GM06990 (cell line): ENCODE results near the gene FBLL1.

Source experiments
- DNase-seq: peaks from one replicate; pipeline ENCODE4 v3.0.0-alpha.2; 2011; ENCODE audit not compliant: insufficient read length; ENCODE audit errors: extremely low read depth
- H3K27me3 ChIP-seq: replicated peaks from 2 replicates; pipeline ENCODE4 v1.6.0; 2011; ENCODE audit warnings: low read length; ENCODE audit not compliant: control insufficient read depth, insufficient read depth
- H3K36me3 ChIP-seq: 2 replicates; pipeline ENCODE4 v1.5.1; 2011; ENCODE audit warnings: low read length; ENCODE audit not compliant: control insufficient read depth, insufficient read depth
- H3K4me3 ChIP-seq: replicated peaks from 2 replicates; pipeline ENCODE4 v1.5.1; 2011; ENCODE audit warnings: low read depth, mild to moderate bottlenecking, control low read depth, low read length
- CTCF ChIP-seq: IDR thresholded peaks from 2 replicates; pipeline ENCODE4 v1.5.1; 2011; ENCODE audit warnings: low read length, control low read depth, mild to moderate bottlenecking, inconsistent platforms; ENCODE audit not compliant: insufficient read depth, poor library complexity, severe bottlenecking

Gene FBLL1

GRCh38 chr5:168575391-168576372, 46.6 kb downstream of the FBLL1 start:
- DNase-seq = no peak
- no peak overlapping the region for H3K4me3 ChIP-seq
- no peaks in the 10 kb centered on the region for H3K27me3 ChIP-seq
- TF ChIP-seq CTCF = no peak
- H3K36me3 ChIP-seq = no peaks in the 10 kb centered on the region

GRCh38 chr5:168578006-168578405, 48.9 kb downstream of the FBLL1 start:
- TF ChIP-seq CTCF = no peak
- no peaks in the 10 kb centered on the region for H3K36me3 ChIP-seq
- no peak for DNase-seq

DNA sequence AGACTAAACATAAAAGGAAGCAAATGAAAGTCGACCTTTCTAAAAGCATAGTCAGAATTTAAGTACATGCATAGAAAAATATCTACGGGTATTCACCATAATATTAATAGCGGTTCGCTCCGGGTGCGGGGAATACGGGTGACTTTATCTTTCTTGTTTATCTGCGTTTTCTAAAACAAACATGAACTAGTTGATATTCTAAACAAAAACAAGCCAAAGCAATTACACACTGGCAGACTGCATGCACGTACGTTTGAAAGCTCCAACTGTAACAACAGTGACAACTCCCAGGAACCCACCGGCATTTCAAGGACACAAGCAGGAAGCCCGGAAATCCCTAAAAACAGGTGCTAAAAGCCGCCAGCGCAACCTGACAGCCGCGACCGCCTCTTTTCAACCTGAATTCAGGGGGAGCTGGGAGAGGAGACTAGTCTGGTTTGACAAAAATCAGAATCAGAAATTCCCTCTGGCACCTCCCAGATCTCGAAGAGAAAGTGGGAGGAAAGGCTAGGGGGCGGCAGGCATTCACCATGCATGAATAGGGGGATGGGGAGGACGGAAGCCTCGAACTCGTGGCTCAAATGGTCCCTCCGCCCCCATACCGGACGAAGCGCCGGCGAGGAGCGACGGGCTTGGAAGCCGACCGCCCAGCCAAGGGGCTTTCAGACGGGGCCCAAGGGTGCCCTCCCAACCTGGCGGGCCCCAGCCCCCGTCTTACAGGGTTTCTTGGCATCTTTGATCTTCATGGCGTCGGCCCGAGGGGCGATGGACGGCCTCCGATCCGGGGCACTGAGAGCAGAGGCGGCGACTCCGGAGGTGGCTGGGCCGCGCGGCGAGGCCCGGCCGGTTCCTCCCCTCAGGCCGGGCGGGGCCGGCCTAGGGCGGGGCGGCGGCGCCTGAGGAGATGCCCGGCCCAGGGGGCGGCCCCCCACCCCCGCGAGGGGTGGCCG, 49.7 kb downstream of the FBLL1 start, which contains the start of gene PANK3:
PANK3 (minus strand) TSS at position 831 of the 950 bp plus-strand sequence; CDS start at position 746, 85 bp downstream.
- no peak for DNase-seq
- H3K4me3 ChIP-seq = peak within 1 kb of the TSS; percentile 76
- TF ChIP-seq CTCF = no peak
- no peaks in the 10 kb centered on the region for H3K27me3 ChIP-seq
- H3K36me3 ChIP-seq = no peaks in the 10 kb centered on the region

More at GRCh38 chr5:168578006-168578405, 48.9 kb downstream of the FBLL1 start:
- peak overlapping the region; percentile 76 for H3K4me3 ChIP-seq
- no peaks in the 10 kb centered on the region for H3K27me3 ChIP-seq

DNA sequence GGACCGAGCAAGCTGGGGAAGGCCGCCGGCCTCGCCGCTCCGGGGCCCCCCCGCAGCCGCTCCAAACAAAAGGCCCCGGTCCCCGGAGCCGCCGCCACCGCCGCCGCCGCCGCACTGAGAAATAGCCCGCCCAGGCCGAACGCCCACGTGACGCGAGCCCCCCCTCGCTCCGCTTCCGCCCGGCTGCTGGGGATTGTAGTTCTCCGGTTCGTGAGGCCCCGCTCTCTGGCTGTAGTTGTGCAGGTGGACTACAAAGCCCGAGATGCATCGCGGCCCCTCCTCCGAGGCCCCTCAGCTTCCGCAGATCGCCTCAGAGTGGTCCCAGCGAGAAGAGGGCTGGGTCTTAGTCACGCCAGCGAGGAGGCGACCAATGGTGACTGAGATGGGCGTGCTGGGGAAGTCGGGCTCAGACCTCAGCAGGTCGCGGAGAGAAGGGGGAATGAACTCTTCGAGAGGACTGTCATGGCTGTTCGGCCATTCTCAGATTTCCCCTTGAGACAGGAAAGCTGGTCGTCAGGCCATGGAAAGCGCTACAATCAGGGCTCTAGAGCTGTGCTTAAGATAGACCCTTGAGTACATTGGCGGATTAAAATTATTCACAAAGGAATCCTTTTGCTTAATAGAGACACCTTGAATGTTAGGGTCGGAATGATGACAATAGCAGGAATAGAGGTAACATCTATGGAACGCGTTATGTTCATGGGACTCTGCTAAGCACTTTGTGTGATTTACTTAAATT, 50.6 kb downstream of the FBLL1 start:
- Histone ChIP-seq H3K4me3 (peak overlapping the region; percentile 76), H3K36me3 (no peaks in the 10 kb centered on the region), H3K27me3 (no peaks in the 10 kb centered on the region)
- no peak for TF ChIP-seq CTCF
- DNase-seq = peak; percentile 98

- peak overlapping the region; percentile 61 for H3K4me3 ChIP-seq
- TF ChIP-seq CTCF = no peak
- DNase-seq = no peak
- H3K27me3 ChIP-seq = no peaks in the 10 kb centered on the region
- H3K36me3 ChIP-seq = no peaks in the 10 kb centered on the region
These were observed 51.1 kb downstream of the FBLL1 start for GRCh38 chr5:168580227-168580508.
